Kidney tubule cell (primary cell): Measurements from ENCODE around the gene GPT2.

Experiments used
- DNase-seq: peaks from one replicate; pipeline ENCODE4 v3.0.0-alpha.2; 2018; ENCODE audit warnings: low spot score

The GPT2 gene

GRCh38 chr16:46972429-46973206 is 88.5 kb downstream of the GPT2 start:
- DNase-seq = peak; percentile 53

- peak; percentile 88 for DNase-seq
Measured at GRCh38 chr16:46973207-46973995, 89.2 kb downstream of the GPT2 start, which contains the start of gene DNAJA2. DNAJA2 (minus strand) TSS chr16:46973674; CDS start chr16:46973572, 102 bp downstream.

GRCh38 chr16:46973996-46974324 is 89.8 kb downstream of the GPT2 start:
- DNase-seq = no peak

- peak; percentile 24 for DNase-seq
Measured at GRCh38 chr16:46974352-46974751, 90.2 kb downstream of the GPT2 start.

- DNase-seq = no peak
Measured at GRCh38 chr16:46975165-46975564, 91.0 kb downstream of the GPT2 start.

GRCh38 chr16:46975908-46976470 is 91.8 kb downstream of the GPT2 start:
- no peak for DNase-seq

GRCh38 chr16:46976550-46976949 is 92.4 kb downstream of the GPT2 start:
- DNase-seq = peak; percentile 7
